A549 treated with GW870086 at 1 μM for 4 hours (cell line): ENCODE measurements around the gene IL17RE. TPM values are rescaled to one million over a fixed set of nuclear protein-coding genes. Genes with fewer than 3 reads are reported as not detected.

Experiments used
- total RNA-seq: library from RNA; stranded (reverse); fragments of 200-300 nt; extraction: Qiagen RNA extraction; gene quantifications from 5 replicates; pipeline ENCODE4 v1.2.3, GENCODE V29; 2022; ENCODE audit warnings: low read depth

Gene IL17RE, protein sequence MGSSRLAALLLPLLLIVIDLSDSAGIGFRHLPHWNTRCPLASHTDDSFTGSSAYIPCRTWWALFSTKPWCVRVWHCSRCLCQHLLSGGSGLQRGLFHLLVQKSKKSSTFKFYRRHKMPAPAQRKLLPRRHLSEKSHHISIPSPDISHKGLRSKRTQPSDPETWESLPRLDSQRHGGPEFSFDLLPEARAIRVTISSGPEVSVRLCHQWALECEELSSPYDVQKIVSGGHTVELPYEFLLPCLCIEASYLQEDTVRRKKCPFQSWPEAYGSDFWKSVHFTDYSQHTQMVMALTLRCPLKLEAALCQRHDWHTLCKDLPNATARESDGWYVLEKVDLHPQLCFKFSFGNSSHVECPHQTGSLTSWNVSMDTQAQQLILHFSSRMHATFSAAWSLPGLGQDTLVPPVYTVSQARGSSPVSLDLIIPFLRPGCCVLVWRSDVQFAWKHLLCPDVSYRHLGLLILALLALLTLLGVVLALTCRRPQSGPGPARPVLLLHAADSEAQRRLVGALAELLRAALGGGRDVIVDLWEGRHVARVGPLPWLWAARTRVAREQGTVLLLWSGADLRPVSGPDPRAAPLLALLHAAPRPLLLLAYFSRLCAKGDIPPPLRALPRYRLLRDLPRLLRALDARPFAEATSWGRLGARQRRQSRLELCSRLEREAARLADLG
- 1.1 to 2.4 TPM (median 2.2 TPM) in 5 replicates for total RNA-seq

DNA sequence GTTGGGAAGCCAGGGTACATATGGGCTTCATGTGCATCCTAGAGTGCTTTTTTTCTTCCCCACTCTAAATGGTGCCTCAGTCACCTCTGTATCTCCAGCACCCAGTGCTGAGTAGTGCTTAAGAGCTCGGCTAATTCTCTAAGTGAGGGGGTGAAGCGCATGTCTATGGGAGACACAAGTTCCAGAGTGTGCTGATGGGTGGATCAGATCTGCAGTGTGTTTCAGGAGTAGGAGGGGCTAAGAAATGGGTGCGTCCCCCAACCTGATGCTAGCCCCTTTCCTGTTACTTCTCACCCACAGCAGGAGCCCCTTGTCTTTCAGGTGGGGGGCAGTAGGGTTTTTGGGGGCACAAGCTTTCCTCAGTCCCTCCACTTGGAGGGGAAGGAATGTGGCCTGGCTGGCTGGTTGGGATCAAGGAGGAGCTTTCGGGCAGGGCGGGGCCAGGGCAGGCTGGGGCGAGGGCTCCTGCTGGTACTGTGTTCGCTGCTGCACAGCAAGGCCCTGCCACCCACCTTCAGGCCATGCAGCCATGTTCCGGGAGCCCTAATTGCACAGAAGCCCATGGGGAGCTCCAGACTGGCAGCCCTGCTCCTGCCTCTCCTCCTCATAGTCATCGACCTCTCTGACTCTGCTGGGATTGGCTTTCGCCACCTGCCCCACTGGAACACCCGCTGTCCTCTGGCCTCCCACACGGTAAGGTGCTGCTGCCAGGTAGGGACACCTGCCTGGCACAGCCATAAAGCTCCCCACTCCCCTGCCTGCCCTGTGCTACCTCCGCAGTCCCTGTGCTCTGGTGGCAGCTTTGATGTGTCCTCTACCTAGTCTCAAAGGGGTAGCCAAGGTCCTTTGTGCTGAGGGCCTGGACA is at the start of gene IL17RE:
IL17RE (plus strand) TSS at position 477 of the 866 bp plus-strand sequence; CDS start at position 562, 85 bp downstream.

DNA sequence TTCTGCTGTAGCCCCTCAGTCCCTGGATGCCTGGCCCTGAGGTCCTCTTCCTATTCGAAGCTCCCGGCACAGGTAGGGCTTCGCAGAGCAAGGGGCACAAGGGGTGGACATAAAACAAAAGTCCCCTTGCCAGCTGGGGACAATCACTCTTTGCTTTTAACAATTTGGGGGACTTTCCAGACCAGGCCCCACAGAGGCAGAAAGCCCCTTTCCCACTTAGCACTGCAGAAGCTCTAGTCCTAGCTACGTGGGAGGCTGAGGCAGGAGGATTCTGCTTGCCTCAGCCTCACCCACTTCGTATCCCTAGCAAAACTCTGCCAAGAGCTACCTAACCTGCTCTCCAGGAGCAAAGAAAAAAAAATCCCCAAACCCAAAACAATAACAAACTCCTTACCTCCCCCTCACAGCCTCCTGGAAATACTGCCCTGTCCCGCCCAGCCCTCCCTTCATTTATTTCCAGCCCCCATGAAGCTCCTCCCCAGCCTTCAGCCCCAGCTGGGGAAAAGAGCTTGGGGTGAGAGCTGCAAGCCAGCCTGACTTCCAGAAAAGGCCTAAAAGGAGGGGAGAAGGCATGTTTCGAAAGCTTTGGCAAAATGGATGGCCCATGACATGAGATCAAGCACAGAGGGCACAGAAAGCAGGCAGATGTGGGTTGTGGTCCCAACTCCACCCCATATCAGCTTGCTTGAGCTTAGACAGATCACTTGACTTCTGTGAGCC is 22.7 kb upstream of the IL17RE start, which contains the start of gene CIDEC:
CIDEC (minus strand) TSS at position 424 of the 720 bp plus-strand sequence. CDS start 1,767 bp downstream, outside the sequence.

DNA sequence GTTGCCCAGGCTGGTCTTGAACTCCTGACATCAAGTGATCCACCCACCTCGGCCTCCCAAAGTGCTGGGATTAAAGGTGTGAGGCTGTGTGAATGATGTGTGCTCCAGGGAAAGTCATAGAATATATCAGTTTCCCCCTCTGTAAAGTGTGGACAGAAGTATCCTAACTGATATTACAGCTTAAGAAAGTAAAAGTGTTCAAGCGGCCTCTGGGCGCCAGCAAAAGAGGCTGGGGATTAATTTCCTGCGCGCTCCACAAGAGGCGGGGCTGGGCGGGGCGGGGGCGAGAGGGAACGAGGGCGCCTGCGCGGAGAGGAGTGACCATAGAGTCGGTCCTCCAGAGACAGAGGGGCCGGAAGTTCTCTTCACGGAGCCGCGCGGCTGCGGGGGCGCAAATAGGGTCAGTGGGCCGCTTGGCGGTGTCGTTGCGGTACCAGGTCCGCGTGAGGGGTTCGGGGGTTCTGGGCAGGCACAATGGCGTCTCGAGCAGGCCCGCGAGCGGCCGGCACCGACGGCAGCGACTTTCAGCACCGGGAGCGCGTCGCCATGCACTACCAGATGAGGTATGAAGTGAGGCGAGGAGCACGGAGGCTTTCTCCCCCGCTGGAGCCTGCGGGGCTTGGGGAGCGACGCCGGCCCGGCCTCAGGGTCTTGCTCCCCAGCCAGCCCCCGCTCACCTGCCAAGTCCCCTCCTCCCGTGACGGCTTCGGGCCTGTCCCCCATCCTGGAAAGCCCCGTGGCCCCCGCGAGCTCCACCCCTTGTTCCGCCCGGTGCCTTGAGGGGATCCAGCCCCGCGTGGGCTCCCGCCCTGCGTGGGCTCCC is 12.2 kb upstream of the IL17RE start, which contains the start of gene JAGN1:
JAGN1 (plus strand) TSS at position 362 of the 823 bp plus-strand sequence; CDS start at position 475, 113 bp downstream.

DNA sequence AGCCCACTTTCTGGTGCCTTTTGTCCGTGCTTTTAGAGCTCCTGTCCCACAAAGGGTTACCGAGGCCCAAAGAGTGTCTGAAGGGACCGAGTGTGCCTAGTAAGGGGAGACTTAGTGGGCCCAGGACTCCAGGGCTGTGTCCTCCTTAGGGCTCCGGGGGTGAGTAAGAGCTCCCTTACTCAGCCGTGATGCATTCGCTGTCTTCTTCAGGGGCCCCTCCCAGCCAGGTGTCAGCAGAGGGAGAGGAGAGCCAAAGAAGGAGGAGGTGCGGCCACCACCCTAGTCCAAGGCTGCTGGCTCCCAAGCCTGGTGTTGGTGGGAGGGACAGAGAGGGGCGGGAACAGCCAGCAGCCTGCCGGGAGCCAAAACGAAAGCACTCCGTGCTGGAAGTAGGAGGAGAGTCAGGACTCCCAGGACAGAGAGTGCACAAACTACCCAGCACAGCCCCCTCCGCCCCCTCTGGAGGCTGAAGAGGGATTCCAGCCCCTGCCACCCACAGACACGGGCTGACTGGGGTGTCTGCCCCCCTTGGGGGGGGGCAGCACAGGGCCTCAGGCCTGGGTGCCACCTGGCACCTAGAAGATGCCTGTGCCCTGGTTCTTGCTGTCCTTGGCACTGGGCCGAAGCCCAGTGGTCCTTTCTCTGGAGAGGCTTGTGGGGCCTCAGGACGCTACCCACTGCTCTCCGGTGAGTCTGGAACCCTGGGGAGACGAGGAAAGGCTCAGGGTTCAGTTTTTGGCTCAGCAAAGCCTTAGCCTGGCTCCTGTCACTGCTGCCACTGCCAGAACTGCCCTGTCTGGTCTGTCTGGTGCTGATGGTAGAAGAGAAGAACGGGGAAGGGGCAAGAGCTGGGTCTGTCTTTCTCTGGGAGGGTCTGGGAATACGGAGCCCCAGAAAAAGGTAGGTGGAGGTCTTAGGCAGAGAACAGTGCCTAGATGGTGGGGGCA is 14.4 kb downstream of the IL17RE start, which contains the start of gene IL17RC:
IL17RC (plus strand) TSS at position 365 of the 947 bp plus-strand sequence; CDS start at position 583, 218 bp downstream.

DNA sequence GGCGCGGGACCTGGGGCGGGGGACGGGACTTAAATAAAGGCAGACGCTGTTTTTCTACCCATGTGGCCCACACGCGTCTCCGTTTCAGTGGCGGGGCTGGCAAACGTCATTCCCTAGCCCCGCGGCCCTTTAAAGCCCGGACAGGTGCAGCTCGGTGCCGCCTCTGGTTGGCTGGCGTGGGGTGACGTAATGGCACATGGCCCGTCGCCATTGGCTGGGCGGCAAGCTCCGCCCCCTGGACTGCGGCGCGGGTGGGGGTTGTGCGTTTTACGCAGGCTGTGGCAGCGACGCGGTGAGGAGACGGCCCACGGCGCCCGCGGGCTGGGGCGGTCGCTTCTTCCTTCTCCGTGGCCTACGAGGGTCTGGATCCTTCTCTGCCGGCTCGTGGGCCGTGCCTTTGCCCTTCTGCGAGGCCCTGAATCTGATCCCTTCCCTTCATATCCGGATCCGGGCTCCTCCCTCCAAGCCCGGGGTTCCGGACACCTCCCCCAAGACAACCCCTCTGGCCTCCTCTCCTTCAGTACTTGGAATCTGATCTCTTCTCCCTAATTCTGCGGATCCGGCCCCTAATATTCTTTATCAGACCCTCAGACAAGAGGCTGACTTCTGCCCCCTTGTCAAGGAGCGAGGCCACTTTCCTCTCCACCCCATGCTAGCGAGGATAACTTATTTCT is 31.1 kb downstream of the IL17RE start, which contains the start of gene CRELD1:
CRELD1 (plus strand) TSS at position 274 of the 674 bp plus-strand sequence. CDS start 605 bp downstream, outside the sequence.

DNA sequence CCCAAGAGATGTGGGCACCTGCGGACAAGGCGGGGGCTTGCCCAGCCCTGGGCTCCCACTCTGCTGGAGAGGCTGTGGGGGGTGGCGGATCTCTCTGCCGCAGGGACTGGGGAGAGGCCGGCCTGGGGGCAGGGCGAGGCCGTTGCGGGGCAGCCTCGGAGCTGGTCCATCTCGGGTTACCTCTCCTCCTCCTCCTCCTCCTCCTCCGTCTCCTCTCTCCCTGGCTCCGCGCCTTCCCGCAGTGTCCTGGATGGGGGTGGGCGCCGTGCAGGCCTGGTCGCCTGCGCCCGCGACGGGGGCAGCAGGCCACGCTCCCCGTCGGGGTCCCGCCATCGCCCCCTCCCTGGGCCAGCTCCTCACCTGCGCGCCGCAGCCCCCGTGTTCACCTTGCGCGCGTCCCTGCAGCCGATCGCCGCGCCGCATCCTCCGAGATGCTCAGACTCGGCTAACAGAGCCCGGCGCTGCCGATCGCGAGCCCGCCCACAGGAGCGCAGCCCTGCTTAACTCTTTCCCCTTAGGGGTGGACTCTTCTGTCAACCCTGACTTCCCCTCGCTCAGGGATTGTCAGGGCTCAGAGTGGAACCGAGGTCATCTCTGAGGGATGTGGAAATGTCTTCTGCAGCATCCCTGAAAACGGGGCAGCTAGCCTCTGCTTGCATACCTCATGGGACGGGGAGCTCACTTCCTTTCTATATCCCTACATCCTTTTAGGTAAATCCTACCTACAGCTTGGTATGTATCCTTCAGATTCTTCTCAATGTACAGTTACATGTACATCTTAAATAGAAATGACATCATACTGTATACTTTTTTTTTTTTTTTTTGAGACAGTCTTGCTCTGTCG is 49.5 kb downstream of the IL17RE start, which contains the start of gene PRRT3:
PRRT3 (minus strand) TSS at position 447 of the 844 bp plus-strand sequence. CDS start 2,293 bp downstream, outside the sequence.

Other genes with a start within 250 kb of the IL17RE start
- 0.08 to 0.37 TPM (median 0.15 TPM) in 5 replicates for gene CPNE9, start 199.0 kb upstream of the IL17RE start, total RNA-seq
- gene BRPF1, start 171.1 kb upstream of the IL17RE start, total RNA-seq, result 15.1 to 21.6 TPM (median 18.4 TPM) in 5 replicates
- gene OGG1, start 152.9 kb upstream of the IL17RE start, total RNA-seq, result 11.4 to 18.9 TPM (median 16.5 TPM) in 5 replicates
- 15.3 to 18.5 TPM (median 16.8 TPM) in 5 replicates for gene CAMK1, start 132.9 kb upstream of the IL17RE start, total RNA-seq
- gene TADA3, start 110.4 kb upstream of the IL17RE start, total RNA-seq, result 51.8 to 60.8 TPM (median 59.9 TPM) in 5 replicates
- 151 to 231 TPM (median 160 TPM) in 5 replicates for gene ARPC4, start 109.8 kb upstream of the IL17RE start, total RNA-seq
- gene TTLL3, start 92.6 kb upstream of the IL17RE start, total RNA-seq, result 4.9 to 8.8 TPM (median 6.8 TPM) in 5 replicates
- 50.3 to 54.1 TPM (median 53.7 TPM) in 5 replicates for gene RPUSD3, start 58.8 kb upstream of the IL17RE start, total RNA-seq
- gene CIDEC, start 22.6 kb upstream of the IL17RE start, total RNA-seq, result 35.1 to 45.7 TPM (median 37.0 TPM) in 5 replicates
- 80.7 to 106 TPM (median 91.1 TPM) in 5 replicates for gene JAGN1, start 12.2 kb upstream of the IL17RE start, total RNA-seq
- gene IL17RC, start 14.2 kb downstream of the IL17RE start, total RNA-seq, result 27.9 to 29.8 TPM (median 28.7 TPM) in 5 replicates
- gene CRELD1, start 31.0 kb downstream of the IL17RE start, total RNA-seq, result 12.0 to 13.4 TPM (median 13.0 TPM) in 5 replicates
- 1.1 to 1.8 TPM (median 1.7 TPM) in 5 replicates for gene PRRT3, start 49.6 kb downstream of the IL17RE start, total RNA-seq
- 114 to 145 TPM (median 124 TPM) in 5 replicates for gene EMC3, start 84.0 kb downstream of the IL17RE start, total RNA-seq
- gene FANCD2, start 123.6 kb downstream of the IL17RE start, total RNA-seq, result 16.8 to 18.7 TPM (median 18.0 TPM) in 5 replicates
- gene FANCD2OS, start 205.4 kb downstream of the IL17RE start, total RNA-seq, result not detected in 5 replicates
- gene BRK1, start 212.8 kb downstream of the IL17RE start, total RNA-seq, result 169 to 183 TPM (median 175 TPM) in 5 replicates
- 26.5 to 35.8 TPM (median 32.9 TPM) in 5 replicates for gene VHL, start 238.9 kb downstream of the IL17RE start, total RNA-seq